HG03064 (cell line): ENCODE data around the gene DLX5.
A peak's percentile ranks its signal among the peaks of the same experiment; 100 is the strongest.
"Not testable (repeated sequence)": the region's sequence is repeated elsewhere in the genome, so short reads cannot be mapped to it uniquely, and the experiment has no call there.

Experiments
- ATAC-seq: cut with Tn5 transposase; IDR thresholded peaks from one replicate; pipeline ENCODE4 v1.9.1; 2021; ENCODE audit warnings: low read depth; ENCODE audit not compliant: unreplicated experiment

The DLX5 gene

GRCh38 chr7:97024209-97025129, at the start of gene DLX5:
TSS of gene DLX5 (minus strand) at chr7:97024831. CDS start at chr7:97024623, 208 bp downstream.
- ATAC-seq = no peak

DNA sequence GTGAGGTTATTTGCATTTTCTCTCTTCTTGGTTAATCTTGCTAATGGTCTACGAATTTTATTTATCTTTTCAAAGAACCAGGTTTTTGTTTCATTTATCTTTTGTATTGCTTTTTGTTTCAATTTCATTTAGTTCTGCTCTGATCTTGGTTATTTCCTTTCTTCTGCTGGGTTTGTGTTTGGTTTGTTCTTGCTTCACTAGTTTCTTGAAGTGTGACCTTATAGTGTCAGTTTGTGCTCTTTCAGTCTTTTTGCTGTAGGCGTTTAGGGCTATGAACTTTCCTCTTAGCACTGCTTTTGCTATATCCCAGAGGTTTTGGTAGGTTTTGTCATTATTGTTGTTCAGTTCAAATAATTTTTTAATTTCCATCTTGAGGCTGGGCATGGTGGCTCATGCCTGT, 47.4 kb upstream of the DLX5 start:
- not testable (repeated sequence) for ATAC-seq

- ATAC-seq = no peak
These were observed 40.4 kb upstream of the DLX5 start for GRCh38 chr7:97064972-97065587.

GRCh38 chr7:97064020-97064419, 39.4 kb upstream of the DLX5 start:
- ATAC-seq = no peak

DNA sequence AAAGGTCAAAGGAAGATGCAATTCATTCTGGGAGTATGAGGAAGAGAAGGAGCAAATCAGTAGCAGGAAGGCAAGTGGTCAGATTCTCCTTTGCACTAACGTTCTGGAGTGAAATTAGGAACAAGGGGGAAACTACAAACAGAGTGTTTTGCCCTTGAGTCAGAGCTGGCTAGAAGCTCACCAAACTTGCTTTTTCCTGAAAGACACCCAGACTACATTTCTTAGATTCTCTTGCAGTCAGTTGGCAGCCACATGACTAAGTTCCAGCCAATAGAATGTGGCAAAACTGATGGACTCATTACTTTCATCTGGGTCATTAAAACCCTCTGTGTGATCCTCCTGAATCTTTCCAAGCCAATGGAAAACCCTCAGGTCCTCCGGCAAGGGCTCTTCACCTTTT, 18.6 kb upstream of the DLX5 start:
- no peak for ATAC-seq

DNA sequence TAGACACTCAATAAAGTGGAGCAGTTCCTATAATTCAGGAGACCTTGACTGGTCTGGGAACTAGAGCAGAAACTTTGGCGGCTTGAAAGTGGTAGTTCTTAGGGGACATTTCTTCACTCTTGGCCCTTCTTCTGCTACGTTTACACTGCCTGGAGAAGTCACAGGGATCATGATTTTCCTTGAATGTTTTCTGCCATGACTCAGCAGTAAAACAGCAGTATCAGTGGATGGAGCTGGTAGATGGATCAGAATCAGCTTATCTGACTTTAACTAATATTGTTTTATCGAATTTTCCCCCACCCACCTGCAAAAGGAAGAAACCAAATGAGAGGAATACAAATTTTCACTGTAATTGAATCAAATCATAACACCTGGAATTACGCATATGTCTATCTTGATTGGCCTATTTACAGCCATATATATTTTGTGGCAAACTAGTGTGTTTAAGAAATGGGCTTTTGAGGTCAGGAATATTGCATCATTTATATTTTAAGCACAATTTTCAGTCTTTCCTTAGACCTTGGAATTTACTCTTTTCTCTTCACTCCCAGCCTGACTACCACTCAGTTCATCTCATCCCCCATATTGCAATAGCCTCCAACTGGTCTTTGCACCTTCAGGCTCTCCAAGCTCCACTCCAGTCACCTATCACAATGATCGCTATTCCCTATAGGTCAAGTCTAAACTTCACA, 14.9 kb upstream of the DLX5 start:
- ATAC-seq = no peak

DNA sequence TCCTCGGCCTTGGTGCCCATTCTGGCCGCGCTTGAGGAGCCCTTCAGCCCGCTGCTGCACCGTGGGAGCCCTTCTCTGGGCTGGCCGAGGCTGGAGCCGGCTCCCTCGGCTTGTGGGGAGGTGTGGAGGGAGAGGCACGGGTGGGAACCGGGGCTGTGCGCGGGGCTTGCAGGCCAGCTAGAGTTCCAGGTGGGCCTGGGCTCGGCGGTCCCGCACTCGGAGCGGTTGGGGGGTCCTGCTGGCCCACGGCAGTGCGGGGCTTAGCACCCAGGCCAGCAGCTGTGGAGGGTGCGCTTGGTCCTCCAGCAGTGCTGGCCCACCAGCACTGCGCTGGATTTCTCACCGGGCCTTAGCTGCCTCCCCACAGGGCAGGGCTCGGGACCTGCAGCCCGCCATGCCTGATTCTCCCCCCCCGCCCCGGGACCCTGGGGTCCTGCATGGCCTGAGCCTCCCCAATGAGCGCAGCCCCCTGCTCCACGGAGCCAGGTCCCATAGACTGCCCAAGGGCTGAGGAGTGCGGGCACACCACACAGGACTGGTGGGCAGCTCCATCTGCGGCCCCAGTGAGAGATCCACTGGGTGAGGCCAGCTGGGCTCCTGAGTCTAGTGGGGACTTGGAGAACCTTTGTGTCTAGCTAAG, 9.7 kb upstream of the DLX5 start:
- not testable (repeated sequence) for ATAC-seq

GRCh38 chr7:97027427-97028234, 3.0 kb upstream of the DLX5 start:
- ATAC-seq = peak; percentile 73

DNA sequence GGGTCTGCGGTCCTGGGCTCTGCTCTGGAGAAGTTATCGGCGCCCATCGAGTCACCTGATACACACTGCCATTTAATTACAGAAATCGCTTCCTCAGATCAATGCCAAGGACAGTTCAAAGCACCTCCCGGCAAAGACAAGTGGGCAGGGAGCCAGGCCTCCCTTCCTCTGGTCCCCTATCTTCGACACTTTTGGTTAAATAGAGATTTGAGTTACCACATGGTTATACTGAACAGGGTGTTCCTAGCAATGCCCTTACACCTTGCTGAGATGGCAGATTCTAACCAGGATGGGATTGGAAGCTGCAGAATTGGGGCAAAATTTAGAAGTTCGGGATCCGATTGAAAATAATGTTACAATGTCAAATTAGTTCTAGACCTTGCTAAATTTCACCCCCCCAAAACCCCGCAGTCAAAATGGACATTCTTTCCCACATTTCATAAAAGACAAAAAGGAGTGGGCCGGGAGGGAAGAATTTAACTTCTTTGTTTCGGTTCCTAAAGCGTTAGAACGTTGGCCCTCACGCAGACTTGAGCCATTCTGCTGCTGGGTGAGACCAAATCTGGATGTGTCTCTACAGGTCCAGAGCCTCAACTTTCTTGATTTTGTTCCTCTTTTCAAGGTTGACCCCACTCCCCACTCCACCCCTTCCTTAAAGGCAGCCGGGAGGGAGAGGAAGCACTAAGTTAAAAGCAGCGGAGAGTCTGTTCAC, 2.2 kb upstream of the DLX5 start:
- no peak for ATAC-seq

DNA sequence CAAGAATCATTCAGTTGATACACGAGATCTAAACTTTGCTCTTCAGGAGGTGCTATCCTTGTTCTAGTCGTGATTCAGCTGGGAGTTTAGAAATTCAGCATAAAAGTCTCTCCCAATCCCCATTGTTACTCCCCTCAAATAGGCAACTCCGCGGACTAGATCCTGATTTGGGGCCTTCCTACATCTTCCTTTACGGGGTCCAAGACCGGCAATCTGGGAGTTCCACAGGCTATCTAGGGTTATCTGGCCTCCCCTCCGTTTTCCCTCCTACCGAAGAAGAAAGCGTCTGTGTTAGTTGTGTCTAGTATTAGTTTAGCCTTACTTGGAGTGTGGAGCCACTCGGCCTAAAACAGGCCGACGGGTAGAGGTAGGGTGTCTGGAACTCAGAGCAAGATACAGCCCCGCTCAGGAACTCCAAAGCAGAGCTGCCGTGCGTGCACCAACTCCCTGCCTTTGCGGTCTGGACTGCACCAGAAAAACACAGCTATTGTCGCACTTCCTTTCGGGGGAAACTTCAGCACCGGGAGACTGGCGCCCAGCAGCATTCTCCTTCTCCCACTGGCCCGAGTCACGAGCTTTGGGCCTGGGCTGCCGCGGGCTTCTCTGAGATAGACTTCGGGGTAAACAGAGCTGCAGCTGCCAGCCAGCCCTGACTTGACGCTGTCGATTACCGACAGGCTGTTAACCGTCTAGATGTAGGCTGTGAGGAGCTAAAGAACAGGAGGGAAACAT, 1.5 kb upstream of the DLX5 start:
- ATAC-seq = no peak

DNA sequence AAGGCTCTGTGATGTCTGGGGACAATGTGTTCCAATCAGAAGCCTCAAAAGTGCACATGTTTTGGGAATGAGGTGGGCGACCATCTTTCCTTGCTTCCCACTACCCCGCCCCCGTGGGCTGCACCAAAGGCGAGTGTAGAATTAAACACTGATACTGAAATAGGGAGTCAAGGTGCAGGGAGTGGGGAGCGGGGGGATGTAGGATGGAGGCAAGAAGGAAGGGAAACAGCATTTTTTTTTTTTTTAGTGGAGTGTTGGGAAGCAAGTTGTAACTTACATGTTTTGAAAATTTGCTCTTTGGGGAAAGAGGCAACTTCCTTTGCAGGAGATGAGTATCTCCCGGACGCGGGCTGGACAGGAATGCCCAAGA, 484 bp upstream of the DLX5 start:
- no peak for ATAC-seq

DNA sequence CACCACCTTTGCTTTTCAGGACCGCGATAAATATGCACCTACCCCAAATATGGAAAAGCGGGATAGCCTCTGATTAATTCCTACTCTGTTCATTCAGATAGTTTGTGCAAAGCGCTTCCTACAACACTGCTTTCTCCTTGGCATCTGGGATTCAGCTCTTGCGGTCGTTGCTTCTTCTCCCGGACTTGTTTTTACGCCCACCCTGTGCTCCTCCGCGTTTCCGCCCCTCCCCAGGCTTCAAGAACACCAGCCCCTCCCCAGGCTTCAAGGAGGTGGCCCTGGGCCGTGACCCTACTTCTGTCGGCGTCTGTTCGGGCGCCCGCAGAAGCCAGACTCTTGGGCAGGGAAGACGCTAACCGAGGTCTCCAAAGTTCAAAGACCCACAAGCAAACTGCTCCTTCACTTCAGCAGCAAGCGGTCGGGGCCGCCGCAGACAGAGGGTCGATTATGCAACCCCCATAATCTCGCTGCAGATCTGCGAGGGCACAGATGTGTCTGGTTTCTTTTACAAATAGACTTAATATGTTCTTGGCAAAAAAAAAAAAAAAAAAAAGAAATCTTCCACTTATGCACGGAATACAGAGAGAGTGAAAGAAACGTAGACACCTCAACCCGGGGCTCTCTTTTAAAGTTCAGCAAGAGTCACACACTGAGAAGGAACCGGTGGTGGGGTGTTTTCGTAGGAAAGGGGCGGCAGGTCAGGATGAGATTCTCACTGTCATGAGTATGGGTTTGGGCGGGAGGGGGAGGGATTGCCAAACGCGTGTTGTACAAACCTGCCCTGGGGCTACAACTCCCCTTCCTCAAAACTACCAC, 1.9 kb downstream of the DLX5 start:
- ATAC-seq = no peak

DNA sequence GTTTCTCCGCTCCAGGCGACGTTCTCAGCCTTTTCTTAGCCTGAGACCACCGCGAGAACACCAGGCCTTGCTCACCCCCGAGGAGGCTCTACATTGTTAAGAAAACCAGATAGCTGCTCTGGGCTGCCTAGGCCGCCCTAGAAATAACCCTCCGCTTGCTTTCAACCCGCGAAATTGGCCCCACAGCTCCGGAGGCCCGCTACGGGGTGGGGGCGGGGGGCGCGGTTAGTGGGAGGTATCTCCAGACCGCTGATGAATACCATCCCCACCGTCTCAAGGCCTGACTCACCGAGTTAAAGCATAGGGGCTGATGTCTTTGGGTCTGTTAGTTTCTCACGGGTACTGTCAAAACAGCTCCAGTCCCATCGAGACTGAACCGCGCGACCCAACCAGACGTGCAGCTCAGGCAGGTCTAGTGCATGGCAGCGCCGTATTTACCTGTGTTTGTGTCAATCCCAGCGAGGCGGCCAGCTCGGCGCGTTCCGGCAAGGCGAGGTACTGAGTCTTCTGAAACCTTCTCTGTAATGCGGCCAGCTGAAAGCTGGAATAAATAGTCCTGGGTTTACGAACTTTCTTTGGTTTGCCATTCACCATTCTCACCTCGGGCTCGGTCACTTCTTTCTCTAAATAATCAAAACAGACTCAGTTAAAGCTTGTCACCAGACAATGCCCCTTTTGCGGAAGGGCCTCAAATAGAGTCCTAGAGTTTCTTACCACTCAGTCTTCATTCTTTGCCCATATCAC, 2.7 kb downstream of the DLX5 start:
- no peak for ATAC-seq

GRCh38 chr7:97020996-97021746, 3.5 kb downstream of the DLX5 start:
- ATAC-seq = no peak

DNA sequence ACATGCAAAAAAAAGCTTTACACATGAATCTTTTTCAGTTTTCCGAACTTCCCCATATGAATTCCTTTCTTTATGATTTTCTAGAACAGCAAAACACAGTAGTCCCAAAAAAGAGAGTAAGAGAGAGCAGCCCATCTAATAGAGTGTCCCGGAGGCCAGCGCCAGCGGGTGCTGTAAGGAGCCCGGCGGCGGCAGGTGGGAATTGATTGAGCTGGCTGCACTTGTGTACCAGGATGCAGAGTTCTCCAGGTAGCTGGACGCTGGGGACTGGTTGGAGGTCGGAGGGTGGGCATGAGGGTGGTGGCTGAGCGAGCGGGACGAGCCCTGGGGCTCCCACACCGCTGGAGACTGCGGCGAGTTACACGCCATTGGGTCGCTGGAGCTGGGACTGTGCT, 4.0 kb downstream of the DLX5 start:
- ATAC-seq = no peak

GRCh38 chr7:97019710-97020225, 4.9 kb downstream of the DLX5 start:
- ATAC-seq = no peak
